ENCODE data around the gene SLC5A1. TPM values are rescaled to one million over a fixed set of nuclear protein-coding genes. Genes with fewer than 3 reads are reported as not detected.
A peak's percentile ranks its signal among the peaks of the same experiment; 100 is the strongest.
"Not testable (repeated sequence)": the region's sequence is repeated elsewhere in the genome, so short reads cannot be mapped to it uniquely, and the experiment has no call there.

The SLC5A1 gene
- total RNA-seq, 1 donor from 2014 or later = 1.4 TPM

DNA sequence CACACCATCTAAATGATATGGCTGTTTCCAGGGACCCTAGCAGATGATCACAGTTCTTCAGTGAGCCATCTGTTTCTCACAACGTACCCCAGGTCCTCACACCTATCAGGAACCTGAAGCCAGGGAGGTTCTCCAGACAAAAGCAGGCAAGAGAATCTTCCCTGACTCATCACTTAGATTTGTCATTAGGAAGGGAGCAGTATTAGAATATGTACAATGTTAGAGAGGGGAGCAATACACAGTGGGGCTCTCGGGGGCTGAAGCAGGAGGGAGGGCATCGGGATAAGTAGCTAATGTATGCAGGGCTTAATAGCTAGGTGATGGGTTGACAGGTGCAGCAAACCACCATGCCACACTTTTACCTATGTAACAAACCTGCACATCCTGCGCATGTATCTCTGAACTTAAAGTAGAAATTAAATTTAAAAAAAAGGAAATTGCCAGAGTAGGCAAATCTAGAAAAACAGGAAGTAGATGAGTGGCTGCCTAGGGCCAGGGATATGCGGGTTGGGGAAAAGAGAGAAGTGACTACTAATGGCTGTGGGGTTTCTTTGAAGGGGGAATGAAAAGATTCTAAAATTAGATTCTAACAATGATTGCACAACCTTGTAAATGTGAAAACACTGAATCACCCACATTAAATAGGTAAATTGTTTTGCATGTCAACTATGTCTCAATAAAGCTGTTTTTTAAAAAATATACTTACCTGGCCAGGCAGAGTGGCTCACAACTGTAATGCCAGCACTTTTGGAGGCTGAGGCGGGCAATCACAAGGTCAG is 101.6 kb downstream of the SLC5A1 start:
- DNase-seq (ENCODE audit: low spot score) = peak; percentile 32

DNA sequence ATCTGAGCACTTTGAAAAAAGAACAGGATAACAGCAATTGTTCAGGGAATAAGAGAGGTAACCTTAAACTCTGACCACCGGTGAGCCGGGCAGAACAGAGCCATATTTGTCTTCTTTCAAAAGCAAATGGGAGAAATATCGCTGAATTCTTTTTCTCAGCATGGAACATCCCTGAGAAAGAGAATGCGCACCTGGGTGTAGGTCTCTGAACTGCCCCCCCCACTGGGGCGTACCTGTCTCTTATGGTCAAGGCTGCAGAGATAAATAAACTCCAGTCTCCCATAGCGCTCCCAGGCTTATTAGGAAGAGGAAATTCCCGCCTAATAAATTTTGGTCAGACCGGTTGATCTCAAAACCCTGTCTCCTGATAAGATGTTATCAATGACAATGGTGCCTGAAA is 104.1 kb downstream of the SLC5A1 start:
- DNase-seq (ENCODE audit: low spot score) = not testable (repeated sequence)

- DNase-seq (ENCODE audit: low spot score) = not testable (repeated sequence)
Observed at GRCh38 chr22:32148372-32148771, 105.3 kb downstream of the SLC5A1 start.

- not testable (repeated sequence) for DNase-seq (ENCODE audit: low spot score)
Observed at GRCh38 chr22:32150647-32151046, 107.6 kb downstream of the SLC5A1 start.

GRCh38 chr22:32151641-32152040 is 108.6 kb downstream of the SLC5A1 start:
- DNase-seq (ENCODE audit: low spot score) = not testable (repeated sequence)

DNA sequence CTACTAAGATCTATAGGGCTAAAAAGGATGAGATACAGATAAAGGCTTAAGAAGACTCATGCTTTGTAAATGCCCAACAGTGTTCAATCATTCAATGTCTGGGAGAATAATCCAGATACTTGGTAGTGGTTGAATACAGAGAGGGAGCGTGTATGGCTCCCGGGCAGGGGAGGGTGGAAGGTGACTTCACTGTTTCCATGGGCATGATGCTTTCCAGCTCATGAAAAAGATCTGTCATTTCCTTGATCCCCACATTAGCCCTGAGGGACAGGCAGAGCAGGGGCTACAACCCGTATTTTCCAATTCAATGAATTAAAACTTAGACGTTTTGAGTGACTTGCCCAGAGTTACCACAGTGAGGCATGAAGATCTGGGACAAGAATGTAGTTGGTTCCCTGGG is 111.7 kb downstream of the SLC5A1 start:
- not testable (repeated sequence) for DNase-seq (ENCODE audit: low spot score)

DNA sequence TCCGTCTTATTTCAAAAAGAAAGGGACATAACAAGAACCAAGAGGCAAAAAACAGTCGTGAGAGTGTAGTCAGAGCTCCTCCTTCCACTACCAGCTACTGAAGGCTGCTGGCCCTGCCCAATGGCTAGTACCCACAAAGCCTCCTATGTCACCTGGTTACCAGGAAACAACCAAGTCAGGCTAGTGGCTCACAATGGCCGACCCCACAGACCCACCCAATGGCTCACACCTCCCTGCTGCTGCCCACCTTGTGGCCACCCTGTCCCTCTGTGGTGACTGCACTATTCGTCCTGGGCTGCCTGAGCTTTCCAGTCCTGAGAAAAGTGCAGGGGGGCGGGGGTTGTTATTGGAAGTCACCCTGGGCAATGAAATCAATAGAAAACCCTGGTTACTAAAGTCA is 114.6 kb downstream of the SLC5A1 start:
- not testable (repeated sequence) for DNase-seq (ENCODE audit: low spot score)

GRCh38 chr22:32158712-32159533 is 115.9 kb downstream of the SLC5A1 start, which contains the start of gene C22orf42:
Gene C22orf42, minus strand, starts transcription at chr22:32159303. Its CDS starts 88 bp downstream, at chr22:32159215.
- DNase-seq (ENCODE audit: low spot score) = no peak

GRCh38 chr22:32160411-32160810 is 117.3 kb downstream of the SLC5A1 start:
- DNase-seq (ENCODE audit: low spot score) = not testable (repeated sequence)

Other genes with a start within 250 kb of the SLC5A1 start
- gene YWHAH, start 98.7 kb upstream of the SLC5A1 start, total RNA-seq (ENCODE audit: insufficient read depth, low replicate concordance) = 81.6 TPM
- 0.96 TPM for gene C22orf42, start 116.0 kb downstream of the SLC5A1 start, total RNA-seq (ENCODE audit: insufficient read depth, low replicate concordance)
- 0.72 TPM for gene RFPL2, start 161.8 kb downstream of the SLC5A1 start, total RNA-seq (ENCODE audit: insufficient read depth, low replicate concordance)
- gene SLC5A4, start 212.1 kb downstream of the SLC5A1 start, total RNA-seq (ENCODE audit: insufficient read depth, low replicate concordance) = not detected